DMS114 treated with DMSO at 0.1 percent for 48 hours (cell line): Measurements from ENCODE around the gene PIP5K1B.

Experiments
- DNase-seq: peaks from one replicate; lab custom pipeline; 2025; ENCODE audit not compliant: unreplicated experiment; lab: John Stamatoyannopoulos, UW

PIP5K1B gene

DNA sequence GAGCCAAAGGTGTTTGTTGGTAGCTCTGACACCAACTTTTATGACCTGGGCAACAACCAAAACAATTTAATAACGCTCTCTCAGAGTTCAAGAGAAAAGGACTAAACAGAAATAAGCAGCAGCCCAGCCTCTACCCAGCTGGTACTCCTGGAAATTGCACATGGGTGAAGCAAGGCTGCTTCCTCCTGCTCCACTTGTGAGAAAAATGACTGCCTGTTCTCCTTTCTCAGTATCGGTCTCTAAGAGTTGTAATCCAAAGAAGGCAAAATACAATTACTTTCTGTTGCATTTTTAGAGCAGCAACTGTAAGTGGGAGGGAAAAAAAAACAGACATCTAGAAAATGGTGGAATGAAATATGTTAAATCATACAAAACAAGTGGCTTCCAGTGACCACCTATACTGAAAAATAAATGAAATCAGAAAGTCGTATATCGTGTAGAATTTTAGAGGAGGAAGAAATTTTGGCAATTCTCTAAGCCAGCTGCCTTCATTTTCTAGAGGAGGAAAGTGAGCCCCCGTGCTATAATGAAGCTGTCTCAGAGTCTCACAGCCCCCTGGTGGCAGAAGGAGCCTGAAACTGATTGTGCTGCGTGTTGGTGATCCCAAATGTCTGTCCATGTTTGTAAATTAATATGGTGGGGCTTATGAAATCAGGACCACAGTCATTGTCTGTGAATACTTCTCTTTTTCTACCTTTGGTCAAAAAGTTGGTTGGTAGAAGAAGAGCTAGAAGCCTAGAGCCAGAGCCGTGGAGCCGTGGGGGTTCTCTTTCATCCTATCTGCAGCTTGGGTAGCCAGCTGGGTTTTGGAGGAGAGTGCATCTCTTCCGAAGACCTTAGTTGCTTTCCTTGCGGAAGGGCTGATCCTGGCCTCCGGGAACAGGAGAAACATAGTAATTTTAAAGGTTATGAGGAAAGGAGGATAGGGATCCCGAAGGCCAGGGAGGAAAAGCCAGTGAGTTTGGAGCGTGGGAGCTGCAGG lies 139.9 kb downstream of the PIP5K1B start:
- DNase-seq: no peak

DNA sequence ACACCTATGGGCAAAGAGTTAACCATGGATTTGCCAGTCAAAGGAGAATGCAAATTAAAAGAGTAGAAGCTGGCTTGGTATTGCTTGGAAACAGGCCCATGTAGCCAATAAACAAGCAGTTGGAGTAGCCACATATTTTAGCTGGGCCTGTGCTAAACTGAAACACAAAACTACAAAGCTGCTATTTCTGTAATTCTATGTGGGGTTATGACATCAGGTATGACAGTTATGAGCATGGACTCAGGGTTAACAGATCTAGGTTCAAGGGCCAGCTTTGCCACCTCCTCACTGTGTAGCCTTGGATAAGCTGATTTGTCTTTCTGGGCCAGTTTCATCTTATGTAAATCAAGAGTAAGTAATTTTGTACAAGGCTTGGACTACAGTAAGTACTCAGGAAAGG lies 142.7 kb downstream of the PIP5K1B start:
- no peak for DNase-seq

GRCh38 chr9:68851657-68852056 lies 146.6 kb downstream of the PIP5K1B start:
- no peak for DNase-seq

DNA sequence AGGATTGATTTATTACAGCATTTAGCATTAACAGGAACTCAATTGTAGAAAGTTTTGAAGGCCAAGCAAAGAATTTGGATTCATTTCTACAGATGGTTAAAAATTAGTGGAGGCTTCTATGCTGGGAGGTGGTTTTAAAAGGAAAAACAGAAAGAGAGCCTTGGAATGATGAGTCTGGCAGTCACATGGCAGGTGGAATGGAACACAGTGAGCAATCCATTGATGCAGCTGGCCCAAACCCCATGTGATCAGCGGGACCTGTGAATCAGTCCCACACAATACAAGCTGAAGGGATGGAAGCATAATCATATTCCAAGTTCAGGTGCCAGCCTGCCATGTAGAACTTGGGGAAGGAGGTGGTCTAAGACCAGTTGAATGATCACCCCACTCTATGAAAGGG lies 147.9 kb downstream of the PIP5K1B start:
- DNase-seq: no peak

- no peak for DNase-seq
These were observed 154.3 kb downstream of the PIP5K1B start for GRCh38 chr9:68859347-68859746.

DNA sequence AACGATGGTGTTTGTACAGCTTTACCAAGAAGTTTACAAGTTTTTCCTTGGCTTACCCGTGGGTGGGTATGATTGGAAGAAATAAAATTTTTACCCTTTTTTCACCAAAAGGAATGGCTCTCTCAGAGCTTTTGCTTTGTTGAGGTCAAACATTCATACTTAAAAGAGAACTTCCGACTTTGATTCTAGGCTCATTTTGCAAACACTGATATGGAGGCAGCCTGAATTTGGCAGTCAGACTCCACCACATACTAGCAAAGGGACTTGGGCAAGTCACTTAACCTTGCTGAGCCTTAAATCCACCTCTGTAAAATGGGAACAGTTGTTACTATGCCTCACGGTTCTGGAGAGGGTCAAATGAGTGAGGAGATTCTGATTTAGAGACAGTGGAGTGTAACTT lies 155.4 kb downstream of the PIP5K1B start:
- no peak for DNase-seq

DNA sequence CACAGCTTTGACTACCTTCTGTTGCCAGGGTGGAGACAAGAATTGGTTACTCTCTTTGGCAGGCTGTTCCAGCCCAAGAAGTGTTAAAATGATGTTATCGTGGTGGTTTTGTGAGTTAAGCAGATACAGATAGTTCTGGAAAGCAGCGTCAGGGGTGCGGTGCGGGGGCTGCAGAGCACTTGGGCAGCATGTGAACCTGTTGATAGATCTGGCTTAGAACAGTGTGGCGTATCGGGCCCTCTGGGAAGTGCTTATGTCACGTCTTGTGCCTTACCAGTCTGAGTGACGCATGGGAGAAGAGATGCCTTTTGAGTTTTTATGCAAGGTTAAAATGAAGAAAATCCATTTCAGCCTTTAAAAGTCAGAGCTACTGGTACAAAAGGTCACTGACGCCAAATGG lies 156.4 kb downstream of the PIP5K1B start:
- DNase-seq: no peak

DNA sequence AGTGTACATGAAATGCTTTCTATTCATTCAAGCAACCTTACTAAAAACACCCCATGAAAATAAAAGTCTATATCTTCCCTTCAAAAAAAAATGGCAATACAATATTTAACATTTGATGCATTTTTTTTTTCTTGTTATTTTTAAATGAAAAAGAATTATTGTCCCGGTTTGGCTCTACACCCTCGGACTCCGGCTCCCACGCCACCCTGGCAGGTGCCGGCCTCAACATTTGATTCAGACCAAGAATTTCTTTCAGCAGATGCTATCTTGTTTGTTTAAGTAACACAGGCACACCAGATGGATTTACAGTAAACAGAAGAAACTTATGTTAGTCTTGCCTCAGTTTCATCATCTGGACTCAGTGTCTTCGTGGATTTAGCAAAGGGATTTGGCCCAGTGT lies 162.0 kb downstream of the PIP5K1B start:
- DNase-seq: no peak

DNA sequence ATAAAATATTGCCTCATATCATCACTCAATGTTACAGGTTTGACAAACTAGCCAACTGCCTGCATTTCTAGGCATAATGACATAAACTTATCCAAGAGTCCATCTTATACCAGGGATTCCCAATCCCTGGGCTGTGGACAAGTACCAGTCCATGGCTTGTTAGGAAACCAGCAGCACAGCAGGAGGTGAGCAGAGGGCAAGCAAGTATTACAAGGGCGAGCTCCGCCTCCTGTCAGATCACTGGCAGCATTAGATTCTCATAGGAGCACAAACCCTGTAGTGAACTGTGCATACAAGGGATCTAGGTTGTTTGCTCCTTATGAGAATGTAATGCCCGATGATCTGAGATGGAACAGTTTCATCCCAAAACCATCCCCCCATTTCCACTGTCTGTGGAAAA lies 164.0 kb downstream of the PIP5K1B start:
- DNase-seq: no peak

DNA sequence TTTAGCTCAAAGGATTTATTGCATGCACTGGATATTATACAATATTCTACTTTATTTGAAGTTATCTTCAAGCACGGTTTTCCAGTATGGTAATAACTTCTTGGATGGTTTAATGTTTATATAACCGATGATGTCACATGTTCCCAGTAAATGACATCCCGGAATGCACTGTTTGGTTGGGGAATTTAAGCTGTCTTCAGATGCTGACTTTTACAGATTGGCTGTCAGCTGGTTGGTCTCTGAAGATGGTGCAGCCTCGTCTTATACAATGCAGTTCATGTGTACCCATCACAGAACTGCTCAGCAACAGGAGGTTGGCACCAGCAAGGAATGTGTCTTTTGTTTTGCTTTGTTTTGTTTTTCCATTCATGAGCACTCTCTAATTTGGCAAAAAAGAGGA lies 165.0 kb downstream of the PIP5K1B start:
- no peak for DNase-seq

- no peak for DNase-seq
These were observed 166.2 kb downstream of the PIP5K1B start for GRCh38 chr9:68871236-68871635.

DNA sequence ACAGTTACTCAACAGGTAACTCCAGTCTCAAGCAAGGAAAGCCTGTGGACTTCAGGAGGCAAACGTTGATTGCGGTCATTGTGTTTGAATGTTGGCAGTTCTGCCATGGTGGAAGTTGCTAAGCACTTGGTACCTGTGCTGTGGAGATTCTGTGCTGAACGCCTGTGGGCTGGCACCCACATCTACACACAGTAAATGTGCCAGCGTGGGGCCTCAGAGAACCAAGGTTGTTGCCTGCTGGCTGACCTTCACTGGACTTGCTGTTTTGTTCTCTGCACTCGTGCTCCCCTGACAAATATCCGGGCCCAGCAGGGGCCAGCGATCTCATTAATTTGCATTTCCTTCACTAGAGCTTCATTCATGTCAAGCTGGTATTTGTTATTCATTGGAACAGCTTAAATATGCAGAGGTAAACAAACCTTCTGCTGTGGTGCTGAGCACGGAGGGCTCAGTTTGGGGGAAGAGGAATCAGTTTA lies 167.0 kb downstream of the PIP5K1B start:
- no peak for DNase-seq

DNA sequence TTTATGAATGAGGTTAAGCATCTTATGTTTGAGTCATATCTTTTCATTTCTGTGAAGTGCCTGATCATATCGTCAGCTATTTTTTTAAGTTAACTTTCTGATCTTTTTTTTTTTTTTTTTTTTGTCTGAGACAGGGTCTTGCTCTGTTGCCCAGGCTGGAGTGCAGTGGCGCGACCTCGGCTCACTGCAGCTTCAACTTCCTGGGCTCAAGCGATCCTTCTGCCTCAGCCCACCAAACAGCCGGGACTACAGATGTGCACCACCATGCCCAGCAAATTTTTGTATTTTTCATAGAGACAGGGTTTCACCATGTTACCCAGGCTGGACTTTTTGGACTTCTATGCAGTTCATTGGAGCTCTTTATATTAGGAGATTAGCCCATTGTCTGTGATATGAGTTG lies 168.1 kb downstream of the PIP5K1B start:
- DNase-seq: no peak

GRCh38 chr9:68876273-68876672 lies 171.2 kb downstream of the PIP5K1B start:
- no peak for DNase-seq

GRCh38 chr9:68876681-68877080 lies 171.6 kb downstream of the PIP5K1B start:
- no peak for DNase-seq

DNA sequence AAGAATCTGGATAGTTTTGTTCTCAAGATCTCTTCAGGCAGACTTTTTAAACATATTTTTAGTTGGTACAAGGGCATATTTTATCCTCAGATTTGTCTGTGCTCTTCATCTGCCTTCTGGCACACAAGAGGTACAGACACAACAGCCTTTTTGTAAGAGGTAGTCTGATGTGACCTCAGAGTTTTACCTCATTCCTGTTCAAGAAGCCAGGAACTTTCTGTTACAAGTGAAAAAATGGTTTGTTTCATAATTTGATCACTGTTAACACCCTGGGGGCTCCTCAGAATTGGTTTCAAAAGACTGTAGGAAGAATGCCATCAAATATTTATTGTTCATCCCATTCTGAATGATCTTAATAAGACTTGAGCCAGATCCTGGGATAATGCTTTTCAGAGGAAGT lies 172.2 kb downstream of the PIP5K1B start:
- DNase-seq: no peak

- DNase-seq: no peak
These were observed 173.4 kb downstream of the PIP5K1B start for GRCh38 chr9:68878450-68878849.

- no peak for DNase-seq
These were observed 178.2 kb downstream of the PIP5K1B start for GRCh38 chr9:68883224-68883623.

GRCh38 chr9:68887232-68887631 lies 182.2 kb downstream of the PIP5K1B start:
- no peak for DNase-seq

GRCh38 chr9:68894502-68894901 lies 189.5 kb downstream of the PIP5K1B start:
- DNase-seq: no peak

- no peak for DNase-seq
These were observed 190.9 kb downstream of the PIP5K1B start for GRCh38 chr9:68895741-68896478.

GRCh38 chr9:68896486-68896885 lies 191.4 kb downstream of the PIP5K1B start:
- no peak for DNase-seq
